GM18858 (cell line): ENCODE results near the gene FHIT.
"Not testable (repeated sequence)": the region's sequence is repeated elsewhere in the genome, so short reads cannot be mapped to it uniquely, and the experiment has no call there.

Source experiments
- ATAC-seq: cut with Tn5 transposase; IDR thresholded peaks from one replicate; pipeline ENCODE4 v1.9.1; 2021; ENCODE audit not compliant: unreplicated experiment

FHIT gene

GRCh38 chr3:60948488-60948887, 302.8 kb downstream of the FHIT start:
- no peak for ATAC-seq

GRCh38 chr3:60935709-60936108, 315.5 kb downstream of the FHIT start:
- no peak for ATAC-seq

GRCh38 chr3:60933824-60934223, 317.4 kb downstream of the FHIT start:
- no peak for ATAC-seq

DNA sequence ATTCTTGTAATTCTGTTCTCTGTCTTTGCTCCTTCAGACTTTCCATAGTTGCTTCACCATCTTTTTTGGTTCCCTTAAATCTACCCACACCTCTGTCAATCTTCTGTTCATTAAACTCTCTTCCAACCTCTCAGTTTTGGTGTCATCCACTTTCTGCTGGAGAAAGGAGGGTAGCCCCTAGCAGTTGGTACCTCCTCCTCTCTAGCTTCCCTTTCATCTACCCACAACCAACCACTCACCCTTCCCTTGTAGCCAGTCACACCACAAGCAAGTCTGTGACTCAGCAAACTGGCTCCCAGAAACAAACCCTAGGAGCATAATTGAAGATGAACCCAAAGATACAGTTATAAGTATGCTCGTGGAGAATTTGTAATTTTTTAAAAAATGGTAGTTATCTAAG, 318.6 kb downstream of the FHIT start:
- no peak for ATAC-seq

- no peak for ATAC-seq
Observed at GRCh38 chr3:60932170-60932569, 319.1 kb downstream of the FHIT start.

DNA sequence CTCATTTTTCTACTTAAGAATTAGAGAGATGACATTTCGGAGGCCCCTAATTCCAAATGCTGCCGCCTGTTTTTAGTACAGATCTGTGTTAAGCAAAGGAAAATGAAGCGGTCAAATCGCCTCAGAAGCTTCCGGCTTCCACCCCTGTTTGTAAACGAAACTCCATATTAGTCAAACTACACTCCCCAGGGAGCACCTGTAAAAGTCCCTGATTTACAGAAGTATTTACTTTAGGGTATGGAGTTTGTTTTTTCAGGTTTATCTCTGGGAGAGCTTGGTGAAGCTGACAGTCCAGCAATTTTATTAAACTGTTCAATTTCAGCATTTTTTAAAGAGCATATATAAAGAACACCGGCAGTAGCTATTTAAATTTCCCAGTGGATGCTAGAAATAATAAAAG, 319.8 kb downstream of the FHIT start:
- ATAC-seq: no peak

DNA sequence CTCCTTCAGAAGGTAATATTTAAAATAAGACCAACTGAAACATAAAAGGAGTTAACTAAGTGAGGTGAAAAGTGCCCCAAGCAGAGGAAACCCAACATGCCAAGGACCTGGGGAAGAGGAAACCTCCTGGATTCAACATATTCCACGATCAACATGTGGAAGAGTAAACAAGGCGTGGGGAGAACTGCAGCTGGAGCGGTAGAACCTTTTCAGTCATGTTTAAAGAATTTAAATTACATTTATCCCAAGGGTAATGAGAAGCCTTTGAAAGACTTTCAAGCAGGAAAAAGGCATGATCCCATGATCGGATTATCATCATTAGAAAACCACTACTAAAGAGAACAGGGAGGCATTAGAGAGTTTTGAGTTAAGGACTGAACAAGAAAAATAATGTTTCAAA, 330.7 kb downstream of the FHIT start:
- no peak for ATAC-seq

GRCh38 chr3:60919296-60919695, 332.0 kb downstream of the FHIT start:
- no peak for ATAC-seq

- ATAC-seq: no peak
Observed at GRCh38 chr3:60917141-60917540, 334.1 kb downstream of the FHIT start.

GRCh38 chr3:60916546-60916945, 334.7 kb downstream of the FHIT start:
- ATAC-seq: no peak

GRCh38 chr3:60913474-60913873, 337.8 kb downstream of the FHIT start:
- no peak for ATAC-seq

DNA sequence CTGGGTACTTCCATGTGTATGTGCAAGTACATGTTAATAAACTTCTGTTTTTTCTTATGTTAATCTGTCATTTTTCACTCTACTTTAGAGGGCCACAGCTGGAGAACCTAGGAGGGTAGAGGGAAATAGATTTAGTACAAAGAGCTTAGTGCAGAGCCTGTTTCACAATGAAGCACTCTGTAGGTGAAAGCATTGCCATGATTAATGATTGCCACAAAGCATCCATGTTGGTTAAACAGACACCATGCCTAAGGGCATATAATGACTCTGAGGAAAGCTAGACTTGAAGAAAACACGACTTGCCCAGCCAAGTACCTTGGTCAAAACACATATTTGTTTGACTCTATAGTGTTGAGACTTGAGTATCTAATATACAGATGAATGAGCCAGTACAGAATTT, 338.4 kb downstream of the FHIT start:
- ATAC-seq: no peak

GRCh38 chr3:60912142-60912541, 339.1 kb downstream of the FHIT start:
- ATAC-seq: no peak

GRCh38 chr3:60909526-60909925, 341.7 kb downstream of the FHIT start:
- ATAC-seq: no peak

GRCh38 chr3:60906283-60906682, 345.0 kb downstream of the FHIT start:
- no peak for ATAC-seq

DNA sequence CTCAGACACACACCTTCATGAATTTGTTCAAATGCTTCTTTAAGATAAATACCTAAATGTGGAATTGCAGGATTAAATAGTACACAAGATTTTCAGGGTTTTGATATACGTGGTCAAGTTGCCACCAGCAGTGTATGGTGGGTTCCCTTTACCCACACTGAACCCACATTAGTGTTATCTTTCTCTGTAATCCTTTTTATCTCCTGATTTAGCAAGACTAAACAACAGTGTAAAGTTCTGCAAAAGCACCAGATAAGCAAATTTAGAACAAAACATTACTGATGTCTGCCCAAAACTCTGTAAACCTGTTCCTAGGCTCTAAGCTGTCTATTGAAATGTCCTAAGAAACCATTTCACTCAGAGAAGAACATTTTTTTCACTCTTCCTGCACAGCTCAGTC, 352.9 kb downstream of the FHIT start:
- ATAC-seq: no peak

GRCh38 chr3:60893946-60894345, 357.3 kb downstream of the FHIT start:
- no peak for ATAC-seq

- ATAC-seq: no peak
Observed at GRCh38 chr3:60890226-60890625, 361.0 kb downstream of the FHIT start.

DNA sequence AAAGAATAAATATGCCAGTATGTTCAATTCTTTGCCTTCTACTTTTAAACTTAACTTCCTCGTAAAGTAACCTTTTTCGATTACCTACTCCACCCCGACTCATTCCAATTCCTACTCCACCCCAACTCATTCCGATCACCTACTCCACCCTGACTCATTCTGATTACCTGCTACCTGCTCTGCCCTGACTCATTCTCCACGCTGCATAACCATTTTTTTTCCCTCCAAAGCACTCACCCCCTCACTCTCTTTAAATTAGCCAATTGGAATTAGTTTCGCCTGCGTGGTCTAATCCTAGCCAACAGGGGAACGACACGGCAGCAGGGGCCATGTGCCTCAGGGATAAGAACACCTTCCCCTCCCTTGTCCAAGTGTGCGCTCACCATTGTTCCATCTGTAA, 362.3 kb downstream of the FHIT start:
- ATAC-seq: not testable (repeated sequence)

GRCh38 chr3:60887574-60887973, 363.7 kb downstream of the FHIT start:
- no peak for ATAC-seq

- no peak for ATAC-seq
Observed at GRCh38 chr3:60886518-60886917, 364.7 kb downstream of the FHIT start.

GRCh38 chr3:60884005-60884404, 367.2 kb downstream of the FHIT start:
- ATAC-seq: no peak

DNA sequence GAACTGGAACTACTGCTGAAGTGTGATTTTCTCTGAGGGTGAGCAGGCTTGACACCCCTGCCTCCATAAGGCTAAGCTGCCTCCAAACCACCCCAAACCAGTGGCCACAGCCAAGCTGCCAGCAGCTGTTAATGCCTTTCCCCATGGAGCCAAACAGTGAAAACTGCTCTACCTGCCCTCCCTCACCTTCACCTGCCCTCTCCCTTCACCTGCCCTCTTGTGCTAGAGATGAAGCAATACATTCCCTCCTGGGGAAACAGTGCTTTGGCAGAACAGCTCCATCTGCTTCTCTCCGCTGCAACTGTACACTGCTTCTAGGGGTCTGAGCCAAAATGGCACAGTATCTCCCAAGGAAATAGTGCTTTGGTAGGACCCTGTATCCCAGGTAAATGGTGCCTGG, 374.1 kb downstream of the FHIT start:
- no peak for ATAC-seq

GRCh38 chr3:60870396-60870795, 380.9 kb downstream of the FHIT start:
- ATAC-seq: no peak
